GM21447 (cell line): ENCODE results near the gene HRH1.
"Not testable (repeated sequence)": the region's sequence is repeated elsewhere in the genome, so short reads cannot be mapped to it uniquely, and the experiment has no call there.

Source experiments
- ATAC-seq: cut with Tn5 transposase; IDR thresholded peaks from one replicate; pipeline ENCODE4 v1.9.1; 2021; ENCODE audit not compliant: unreplicated experiment

Gene HRH1

DNA sequence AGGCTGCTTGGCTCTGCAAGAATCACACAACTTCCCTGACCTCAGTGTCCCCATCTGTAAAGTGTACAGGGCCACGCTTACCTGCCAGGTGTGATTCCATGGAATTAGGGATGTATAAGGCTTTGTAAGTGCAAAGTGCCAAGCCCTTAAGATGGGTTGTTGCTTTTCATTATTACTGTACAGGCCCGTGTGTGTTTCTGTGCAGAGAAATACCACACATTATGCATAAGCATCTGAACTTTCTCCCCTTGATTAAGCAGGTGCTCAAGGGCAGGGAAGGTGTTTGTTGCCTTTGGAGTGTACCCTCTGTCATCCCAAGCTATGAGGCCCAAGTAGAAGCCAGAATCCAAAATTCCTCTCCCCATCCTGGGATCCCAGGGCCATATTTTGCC lies 13.6 kb upstream of the HRH1 start:
- peak; percentile 25 for ATAC-seq

GRCh38 chr3:11143476-11143875 lies 10.8 kb upstream of the HRH1 start:
- ATAC-seq, result no peak

GRCh38 chr3:11144996-11145395 lies 9.3 kb upstream of the HRH1 start:
- no peak for ATAC-seq

GRCh38 chr3:11145888-11146287 lies 8.4 kb upstream of the HRH1 start:
- no peak for ATAC-seq

DNA sequence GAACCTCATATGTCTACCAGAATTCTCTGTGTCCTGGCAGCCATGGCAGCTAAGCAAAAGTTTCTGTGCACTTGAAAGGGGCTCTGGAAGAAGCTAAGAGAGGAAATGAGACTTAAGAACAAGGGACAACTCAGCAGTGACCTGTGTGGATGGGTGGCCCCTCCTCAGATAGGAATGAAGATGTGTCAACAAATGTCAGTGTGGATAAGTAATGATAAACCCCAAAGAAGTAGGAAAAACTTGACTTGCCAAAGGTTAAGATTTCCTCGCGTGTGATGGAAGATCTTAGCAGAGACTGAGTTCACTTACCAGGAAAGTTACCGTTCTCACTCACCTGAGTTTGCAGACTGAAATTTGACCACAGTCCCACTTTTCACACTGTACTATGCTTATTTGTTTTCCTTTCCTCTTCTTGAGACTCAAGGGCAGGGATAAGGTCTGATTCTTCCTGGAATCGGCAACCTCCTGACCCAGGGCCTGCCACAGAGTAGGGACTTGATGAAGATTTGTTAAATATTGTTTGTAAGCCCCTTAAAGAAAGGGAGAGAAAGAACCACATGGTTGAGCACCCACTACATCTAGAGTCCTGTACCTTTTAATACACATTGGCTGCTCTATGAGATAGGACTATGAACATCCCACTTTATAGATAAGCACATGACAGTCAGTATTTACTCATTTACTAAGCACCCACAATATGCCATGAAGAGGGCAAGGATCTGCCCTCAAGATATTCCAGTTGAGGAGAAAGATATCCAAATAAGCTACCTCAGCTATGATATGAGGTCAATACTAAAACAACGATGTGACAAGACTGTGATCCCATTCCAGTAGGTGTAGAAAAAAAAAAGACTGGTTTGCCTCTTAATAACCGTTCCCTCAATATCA lies 7.3 kb upstream of the HRH1 start:
- ATAC-seq, result no peak

DNA sequence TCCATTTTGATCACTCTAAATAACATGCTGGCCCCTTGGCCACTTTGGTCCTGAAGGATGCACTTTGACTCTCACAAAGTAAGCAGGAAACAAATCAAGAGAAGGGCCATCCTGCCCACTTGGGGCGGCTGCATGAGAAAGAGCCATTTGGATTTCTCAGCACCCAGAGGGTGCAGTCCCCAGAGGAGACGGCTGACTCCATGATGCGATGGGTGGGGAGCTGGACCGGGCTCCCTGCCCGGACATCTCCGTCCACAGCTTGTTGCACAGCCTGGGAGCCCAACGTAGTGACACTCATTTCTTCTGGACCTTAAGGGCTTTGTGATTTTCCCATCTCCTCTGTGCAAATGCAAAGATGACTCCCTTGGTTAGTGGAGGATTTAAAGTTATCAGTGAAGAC lies 4.0 kb upstream of the HRH1 start:
- no peak for ATAC-seq

GRCh38 chr3:11152301-11152700 lies 2.0 kb upstream of the HRH1 start:
- no peak for ATAC-seq

DNA sequence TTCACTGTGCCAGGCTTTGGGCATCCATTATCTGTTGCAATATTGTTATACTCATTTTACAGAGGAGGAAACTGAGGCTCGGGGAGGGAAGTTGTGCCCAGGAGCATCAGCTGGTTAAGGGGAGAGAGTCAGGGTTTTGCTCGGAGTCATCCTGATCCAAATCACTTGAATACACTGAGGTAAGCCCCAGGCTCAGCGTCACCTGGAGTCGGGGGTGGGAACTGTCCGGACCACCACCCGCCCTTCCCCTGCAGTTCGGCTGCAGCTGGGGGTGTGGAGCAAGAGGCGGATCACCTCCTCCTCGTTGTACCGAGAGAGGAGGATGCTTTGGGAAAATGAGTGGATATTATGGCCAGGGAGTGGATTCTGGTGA lies 646 bp downstream of the HRH1 start:
- ATAC-seq, result no peak

GRCh38 chr3:11155341-11156025 lies 1.2 kb downstream of the HRH1 start:
- no peak for ATAC-seq

DNA sequence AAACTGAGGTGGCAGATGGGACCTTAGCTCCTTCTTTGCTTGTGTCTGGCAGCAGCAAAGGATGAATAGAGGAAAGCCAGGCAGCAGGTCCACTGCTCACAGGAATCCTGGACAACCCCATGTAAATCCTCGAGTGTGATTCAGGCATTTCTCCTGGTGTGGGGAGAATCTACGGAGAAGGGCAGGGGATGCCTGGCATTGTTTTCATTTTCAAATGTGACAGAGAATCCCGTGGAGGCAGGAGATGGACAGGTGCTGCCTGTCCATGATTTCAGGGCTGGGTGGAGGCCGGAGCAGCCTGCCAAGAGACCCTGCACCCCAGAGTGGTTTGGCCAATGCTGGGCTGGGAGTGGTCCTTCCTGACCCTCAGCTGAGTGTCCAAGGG lies 1.7 kb downstream of the HRH1 start:
- ATAC-seq, result no peak

GRCh38 chr3:11157421-11157820 lies 3.1 kb downstream of the HRH1 start:
- no peak for ATAC-seq

GRCh38 chr3:11159421-11159904 lies 5.2 kb downstream of the HRH1 start:
- no peak for ATAC-seq

- ATAC-seq, result no peak
Measured at GRCh38 chr3:11161666-11162065, 7.4 kb downstream of the HRH1 start.

GRCh38 chr3:11162401-11163345 lies 8.4 kb downstream of the HRH1 start:
- no peak for ATAC-seq

DNA sequence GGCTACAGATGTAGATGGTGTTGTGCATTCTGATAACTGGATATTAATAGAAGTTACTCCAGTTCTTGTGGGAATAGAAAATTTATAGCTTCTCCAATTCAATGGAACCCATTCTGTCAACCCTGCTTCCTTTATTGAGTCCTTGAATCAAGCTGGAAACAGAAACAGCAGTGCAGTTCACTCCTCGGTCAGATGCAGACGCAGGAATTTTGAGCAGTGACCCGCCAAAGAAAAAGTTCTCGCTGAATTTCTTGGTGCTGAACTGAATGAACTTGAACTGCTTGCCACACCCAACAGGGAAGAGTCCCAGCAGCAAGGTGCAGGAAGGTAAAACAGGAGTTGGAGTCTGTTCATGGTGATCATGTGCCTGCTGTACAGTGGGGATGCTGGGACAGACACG lies 10.3 kb downstream of the HRH1 start:
- no peak for ATAC-seq

DNA sequence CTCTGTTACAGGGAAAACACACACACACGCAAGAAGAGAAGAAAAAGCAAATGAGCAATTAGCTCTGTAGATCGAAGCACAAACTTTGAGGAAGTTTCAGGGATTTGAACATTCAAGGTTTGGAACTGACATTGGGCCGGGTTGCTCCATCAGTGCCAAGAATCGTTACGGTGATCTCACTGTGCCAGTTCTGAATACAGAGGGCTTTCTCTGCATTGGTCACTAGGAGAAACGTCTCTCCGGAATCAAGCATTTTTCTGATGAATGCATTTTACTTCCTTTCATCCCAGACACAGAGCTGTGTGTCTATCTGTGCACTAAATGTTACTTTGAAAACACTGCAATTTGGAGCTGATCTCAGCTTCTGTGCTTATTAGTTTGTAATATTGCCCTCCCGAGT lies 11.2 kb downstream of the HRH1 start:
- no peak for ATAC-seq

- not testable (repeated sequence) for ATAC-seq
Measured at GRCh38 chr3:11166807-11167400, 12.6 kb downstream of the HRH1 start.

- ATAC-seq, result no peak
Measured at GRCh38 chr3:11167590-11167989, 13.3 kb downstream of the HRH1 start.

DNA sequence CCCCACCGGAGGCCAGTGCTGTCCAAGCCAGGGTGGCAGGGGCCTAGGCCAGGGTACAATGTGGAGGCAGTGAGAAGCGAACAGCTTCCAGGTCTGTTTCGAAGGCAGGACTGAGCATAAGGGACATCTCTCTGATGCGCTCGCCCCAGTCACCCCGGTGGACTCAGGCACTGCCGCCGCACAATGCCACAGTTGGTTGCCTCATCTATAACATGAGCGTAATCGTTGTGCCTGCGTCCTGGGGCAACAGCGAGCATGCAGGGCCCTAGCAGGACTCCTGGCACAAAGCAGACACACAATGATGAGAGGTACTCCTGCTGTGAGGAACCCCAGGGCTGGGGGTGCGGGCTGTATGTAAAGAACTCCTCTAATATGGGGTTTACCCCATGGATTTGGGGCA lies 14.1 kb downstream of the HRH1 start:
- ATAC-seq, result no peak

GRCh38 chr3:11168881-11169805 lies 14.8 kb downstream of the HRH1 start:
- ATAC-seq, result no peak
